ENCODE data around the gene MYO16.

DNA sequence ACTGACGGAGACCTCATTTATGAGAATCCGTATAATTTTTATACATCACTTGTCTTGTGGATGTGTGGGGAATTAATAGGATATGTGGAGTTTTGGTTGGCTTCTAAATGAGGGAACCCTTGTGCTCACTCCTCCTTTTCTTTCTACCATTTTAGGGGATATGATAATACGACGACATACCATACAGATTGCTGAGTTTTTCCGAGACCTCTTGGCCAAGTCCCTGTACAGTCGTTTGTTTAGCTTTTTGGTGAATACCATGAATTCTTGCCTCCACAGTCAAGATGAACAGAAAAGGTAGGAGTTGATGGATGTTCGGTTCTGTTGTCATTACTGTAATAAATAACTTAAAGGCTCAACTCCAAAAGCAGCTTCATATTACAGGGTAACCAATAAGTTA lies 335.2 kb downstream of the MYO16 start:
- no peak for TF ChIP-seq CTCF (IDR thresholded peaks at IDR 0.05)
- TF ChIP-seq ZFX (IDR thresholded peaks at IDR 0.05; ENCODE audit: borderline replicate concordance): no peak
